ENCODE measurements around the gene ATP6V0C.
A peak's percentile ranks its signal among the peaks of the same experiment; 100 is the strongest.

The ATP6V0C gene

GRCh38 chr16:2513405-2514332 is at the start of gene ATP6V0C:
Gene ATP6V0C (plus strand): TSS chr16:2513952. CDS start chr16:2514104, 152 bp downstream.
- peak; percentile 36 for DNase-seq

- no peak for DNase-seq
These were observed 49.4 kb upstream of the ATP6V0C start for GRCh38 chr16:2464333-2464732.

GRCh38 chr16:2465653-2466415 is 47.9 kb upstream of the ATP6V0C start:
- no peak for DNase-seq

- DNase-seq: no peak
These were observed 46.9 kb upstream of the ATP6V0C start for GRCh38 chr16:2466667-2467527.

- DNase-seq: peak; percentile 36
These were observed 46.1 kb upstream of the ATP6V0C start for GRCh38 chr16:2467528-2468232.

GRCh38 chr16:2468233-2468724 is 45.5 kb upstream of the ATP6V0C start:
- DNase-seq: peak; percentile 66

GRCh38 chr16:2468725-2469398 is 44.9 kb upstream of the ATP6V0C start:
- DNase-seq: peak; percentile 90

GRCh38 chr16:2469399-2470233 is 44.1 kb upstream of the ATP6V0C start:
- DNase-seq: no peak

- DNase-seq: no peak
These were observed 43.5 kb upstream of the ATP6V0C start for GRCh38 chr16:2470234-2470601.

GRCh38 chr16:2470603-2471015 is 43.1 kb upstream of the ATP6V0C start:
- peak; percentile 50 for DNase-seq

- DNase-seq: no peak
These were observed 42.6 kb upstream of the ATP6V0C start, which contains the start of gene NTN3 for GRCh38 chr16:2471016-2471652. Gene NTN3 (plus strand): TSS chr16:2471297. CDS start chr16:2471702, 405 bp downstream.

GRCh38 chr16:2471653-2472487 is 41.9 kb upstream of the ATP6V0C start:
- DNase-seq: no peak

- no peak for DNase-seq
These were observed 41.3 kb upstream of the ATP6V0C start for GRCh38 chr16:2472488-2472864.

GRCh38 chr16:2472885-2473445 is 40.8 kb upstream of the ATP6V0C start:
- no peak for DNase-seq

- DNase-seq: no peak
These were observed 40.3 kb upstream of the ATP6V0C start for GRCh38 chr16:2473446-2473926.

GRCh38 chr16:2473999-2474876 is 39.5 kb upstream of the ATP6V0C start:
- no peak for DNase-seq

- no peak for DNase-seq
These were observed 38.8 kb upstream of the ATP6V0C start, which contains the start of gene TBC1D24 for GRCh38 chr16:2474877-2475412. Gene TBC1D24 (plus strand): TSS chr16:2475127. CDS start chr16:2496149, 21,022 bp downstream.
